Stomach (tissue), 9 donors: ENCODE data around the gene MACO1. TPM values are rescaled to one million over a fixed set of nuclear protein-coding genes. Genes with fewer than 3 reads are reported as not detected.

Experiments used
- DNase-seq, 2 donors: peaks; one replicate each; pipeline versions ENCODE4 v3.0.0 to v3.0.0-alpha.2; 2013 to 2019
- H3K27ac ChIP-seq, 5 donors: fragments of 200-600 bp in 4 of 5; sonication (generic) in 4 of 5; one replicate each; pipeline ENCODE4 v1.5.1; 2013 to 2019; ENCODE audit warnings: mild to moderate bottlenecking in 1 of 5, moderate library complexity in 1 of 5
- H3K27me3 ChIP-seq, 3 donors: fragments of 200-600 bp; sonication (generic); one replicate each; pipeline ENCODE4 v1.5.1; 2017 to 2019; ENCODE audit warnings: mixed run types in 1 of 3
- H3K36me3 ChIP-seq, 4 donors: fragments of 200-600 bp; sonication (generic); 1 replicate in 3 of 4; 2 replicates in 1 of 4; pipeline ENCODE4 v1.5.1; 2016 to 2019
- H3K4me1 ChIP-seq, 4 donors: fragments of 200-600 bp; sonication (generic); one replicate each; pipeline ENCODE4 v1.5.1; 2016 to 2019
- H3K4me3 ChIP-seq, 4 donors: fragments of 200-600 bp; sonication (generic) in 3 of 4; one replicate each; pipeline ENCODE4 v1.5.1; 2016 to 2019; ENCODE audit warnings: mild to moderate bottlenecking in 1 of 4
- H3K9me3 ChIP-seq, 4 donors: fragments of 200-600 bp; sonication (generic); one replicate each; pipeline ENCODE4 v1.5.1; 2016 to 2019
- EP300 ChIP-seq: sonication (generic); formaldehyde crosslinking; IDR thresholded peaks from one replicate; pipeline ENCODE4 v1.6.1; 2017; ENCODE audit warnings: antibody characterized with exemption
- POLR2A ChIP-seq, 4 donors: fragments of 450-650 bp; IDR thresholded peaks; one replicate each; pipeline ENCODE4 v1.6.1; 2016; ENCODE audit warnings: antibody characterized with exemption in 4 of 4, control low read depth in 2 of 4, mild to moderate bottlenecking in 1 of 4, moderate library complexity in 1 of 4
- POLR2AphosphoS5 ChIP-seq, 3 donors: sonication (generic); formaldehyde crosslinking; IDR thresholded peaks; one replicate each; pipeline ENCODE4 v1.6.1; 2016; ENCODE audit warnings: antibody characterized with exemption in 3 of 3
- WGBS, 5 donors: extraction: QIAGEN DNeasy Blood & Tissue Kit in 3 of 5; methylation state at CpG; one replicate each; pipeline versions ENCODE4 v1.1.5 to v1.1.7; 2013 to 2018; 5-methylcytosine and 5-hydroxymethylcytosine counted together
- intact Hi-C: fragments of 100-400 bp; cut with DNase I; formaldehyde crosslinking; loops from one replicate; pipeline ENCODE4 v1.15.1; 2023; ENCODE audit warnings: low total_unique reads
- polyA plus RNA-seq, 3 donors: library from polyadenylated mRNA; stranded (reverse); fragments of 200-250 nt; gene quantifications; one replicate each; pipeline ENCODE4 v1.2.3, GENCODE V29; 2013
- total RNA-seq, 5 donors: library from RNA; depleted of rRNA; stranded (reverse); fragments of >200 nt; gene quantifications; one replicate each; pipeline versions ENCODE4 v1.1.0 to v1.2.3, GENCODE V29; 2014 to 2016
- TF ChIP-seq, protein P1 (sequence below), 7 experiments: fragments of 450-650 bp in 4 of 7; fragments of 200-600 bp in 3 of 7; sonication (generic) in 3 of 7; IDR thresholded peaks; one replicate each; pipeline ENCODE4 v1.5.1; 2016 to 2019; ENCODE audit warnings: antibody characterized with exemption in 7 of 7, control low read depth in 2 of 7, mild to moderate bottlenecking in 1 of 7
- donor health status: healthy with polysubstance abuse.
- donor health status: Bipolar disorder and iron deficiency.
- donor health status: healthy.

Gene MACO1
- total and polyA plus RNA-seq, 8 donors = 4.9 to 19.8 (median 11.3) TPM

DNA sequence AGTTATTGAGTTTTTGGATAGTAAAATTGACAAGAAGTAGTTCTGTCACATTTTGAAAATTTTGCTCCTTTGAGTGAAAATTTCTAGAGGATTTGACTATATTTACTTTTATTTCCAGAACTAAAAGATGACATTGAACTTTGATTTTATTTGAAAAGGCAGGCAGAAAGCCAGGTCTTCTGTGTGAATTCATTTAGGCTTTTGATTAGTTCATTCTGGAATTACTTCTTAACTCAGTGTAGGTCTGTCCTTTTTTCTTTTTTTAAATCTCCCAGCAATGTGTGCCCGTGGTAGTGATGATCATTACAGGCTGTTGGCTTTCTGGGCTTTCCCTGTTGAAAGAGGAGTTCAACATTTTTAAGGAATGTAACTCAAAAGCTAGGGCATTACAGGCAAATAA is 53.8 kb downstream of the MACO1 start:
- no peak overlapping the region for H3K27ac ChIP-seq

DNA sequence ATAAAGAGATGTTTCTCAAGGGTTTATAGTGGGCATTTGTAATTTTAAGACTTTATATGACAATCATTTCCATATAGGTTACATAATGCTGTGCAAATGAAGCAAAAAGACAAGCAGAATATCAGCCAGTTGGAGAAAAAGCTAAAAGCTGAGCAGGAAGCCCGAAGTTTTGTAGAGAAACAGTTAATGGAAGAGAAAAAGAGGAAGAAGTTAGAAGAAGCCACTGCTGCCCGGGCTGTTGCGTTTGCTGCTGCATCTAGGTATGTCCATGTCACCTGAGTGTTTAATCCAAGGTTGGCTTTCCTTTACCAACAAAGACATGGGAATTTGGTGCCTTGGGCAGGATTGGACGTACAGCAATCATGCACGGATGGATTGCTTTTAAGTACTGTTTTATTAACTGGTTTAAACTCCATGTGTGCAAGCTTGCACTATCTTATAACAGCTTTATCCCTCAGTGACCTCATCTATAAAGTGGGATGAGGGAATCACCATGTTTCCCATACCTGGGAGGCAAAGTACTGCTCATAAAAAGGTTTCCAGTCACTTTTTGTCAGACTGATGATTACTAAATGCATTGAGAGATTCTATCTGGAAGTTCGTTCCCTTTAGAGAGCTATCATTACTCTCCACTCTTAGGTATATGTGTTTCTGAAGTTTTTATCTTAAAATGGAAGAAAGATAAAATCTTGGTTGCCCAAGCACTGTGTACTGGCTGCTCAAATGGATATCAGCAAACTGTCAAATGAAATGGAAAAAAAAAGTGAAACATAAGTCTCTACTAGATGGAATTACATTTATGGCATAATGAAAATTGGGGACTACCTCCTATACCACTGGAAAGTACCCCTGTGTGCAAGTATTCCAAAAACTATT is 55.1 kb downstream of the MACO1 start:
- no peak for DNase-seq
- intact Hi-C loops = no loop called here
- H3K36me3 ChIP-seq = peaks cover 12 to 67% (median 59%) of the 10 kb centered on the region in 4 donors
- H3K9me3 ChIP-seq = no peaks in the 10 kb centered on the region
- 75 to 88% (median 76%) methylated on average over 6 of the region's 6 CpGs for WGBS, 5 donors
- H3K27ac ChIP-seq = no peak overlapping the region
- no peak overlapping the region for H3K4me3 ChIP-seq
- H3K27me3 ChIP-seq = no peaks in the 10 kb centered on the region
- TF ChIP-seq EP300 = no peak
- TF ChIP-seq POLR2A (IDR thresholded peaks at IDR 0.05) = no peak
- no peak for TF ChIP-seq POLR2AphosphoS5 (IDR thresholded peaks at IDR 0.05)
- peaks cover 0 to 21% (median 13%) of the 10 kb centered on the region in 4 donors for H3K4me1 ChIP-seq

More for the DNA sequence above, 53.8 kb downstream of the MACO1 start:
- TF ChIP-seq EP300 (no peak), POLR2AphosphoS5 (IDR thresholded peaks at IDR 0.05) (no peak), POLR2A (IDR thresholded peaks at IDR 0.05) (no peak)
- TF ChIP-seq, protein P1, sequence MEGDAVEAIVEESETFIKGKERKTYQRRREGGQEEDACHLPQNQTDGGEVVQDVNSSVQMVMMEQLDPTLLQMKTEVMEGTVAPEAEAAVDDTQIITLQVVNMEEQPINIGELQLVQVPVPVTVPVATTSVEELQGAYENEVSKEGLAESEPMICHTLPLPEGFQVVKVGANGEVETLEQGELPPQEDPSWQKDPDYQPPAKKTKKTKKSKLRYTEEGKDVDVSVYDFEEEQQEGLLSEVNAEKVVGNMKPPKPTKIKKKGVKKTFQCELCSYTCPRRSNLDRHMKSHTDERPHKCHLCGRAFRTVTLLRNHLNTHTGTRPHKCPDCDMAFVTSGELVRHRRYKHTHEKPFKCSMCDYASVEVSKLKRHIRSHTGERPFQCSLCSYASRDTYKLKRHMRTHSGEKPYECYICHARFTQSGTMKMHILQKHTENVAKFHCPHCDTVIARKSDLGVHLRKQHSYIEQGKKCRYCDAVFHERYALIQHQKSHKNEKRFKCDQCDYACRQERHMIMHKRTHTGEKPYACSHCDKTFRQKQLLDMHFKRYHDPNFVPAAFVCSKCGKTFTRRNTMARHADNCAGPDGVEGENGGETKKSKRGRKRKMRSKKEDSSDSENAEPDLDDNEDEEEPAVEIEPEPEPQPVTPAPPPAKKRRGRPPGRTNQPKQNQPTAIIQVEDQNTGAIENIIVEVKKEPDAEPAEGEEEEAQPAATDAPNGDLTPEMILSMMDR (IDR thresholded peaks at IDR 0.05) = no peak
- H3K4me3 ChIP-seq = no peak overlapping the region
- H3K9me3 ChIP-seq = no peaks in the 10 kb centered on the region
- peaks cover 11 to 58% (median 47%) of the 10 kb centered on the region in 4 donors for H3K36me3 ChIP-seq
- WGBS, 5 donors = 46 to 78% (median 57%) methylated on average over 1 of the region's 1 CpG
- intact Hi-C loops = no loop called here
- H3K27me3 ChIP-seq = no peaks in the 10 kb centered on the region
- H3K4me1 ChIP-seq = peaks cover 0 to 21% (median 13%) of the 10 kb centered on the region in 4 donors
- DNase-seq = no peak

- Histone ChIP-seq H3K4me3 (no peak overlapping the region), H3K4me1 (peaks cover 0 to 21% (median 13%) of the 10 kb centered on the region in 4 donors), H3K36me3 (peaks cover 14 to 74% (median 67%) of the 10 kb centered on the region in 4 donors), H3K27me3 (no peaks in the 10 kb centered on the region), H3K27ac (no peak overlapping the region), H3K9me3 (no peaks in the 10 kb centered on the region)
- no peak for DNase-seq
- WGBS, 5 donors = 81 to 97% (median 96%) methylated on average over 1 of the region's 1 CpG
- no peak for TF ChIP-seq EP300
- no peak for TF ChIP-seq POLR2AphosphoS5 (IDR thresholded peaks at IDR 0.05)
- TF ChIP-seq, protein P1 (IDR thresholded peaks at IDR 0.05) = no peak
- TF ChIP-seq POLR2A (IDR thresholded peaks at IDR 0.05) = no peak
- intact Hi-C loops = no loop called here
Observed at GRCh38 chr1:25486602-25487001, 55.9 kb downstream of the MACO1 start.

GRCh38 chr1:25487628-25488027 is 56.9 kb downstream of the MACO1 start:
- intact Hi-C loops = no loop called here
- Histone ChIP-seq H3K36me3 (peaks cover 23 to 84% (median 77%) of the 10 kb centered on the region in 4 donors), H3K27ac (no peak overlapping the region), H3K4me1 (peaks cover 0 to 21% (median 13%) of the 10 kb centered on the region in 4 donors), H3K4me3 (no peak overlapping the region), H3K9me3 (no peaks in the 10 kb centered on the region), H3K27me3 (no peaks in the 10 kb centered on the region)
- no peak for DNase-seq
- TF ChIP-seq, protein P1 (IDR thresholded peaks at IDR 0.05) = peak in 3 of 7 experiments; percentile 9 to 42 (median 29)
- no peak for TF ChIP-seq POLR2AphosphoS5 (IDR thresholded peaks at IDR 0.05)
- 84 to 94% (median 91%) methylated on average over 2 of the region's 2 CpGs for WGBS, 5 donors
